ENCODE data around the gene ULK2.
"Not testable (repeated sequence)": the region's sequence is repeated elsewhere in the genome, so short reads cannot be mapped to it uniquely, and the experiment has no call there.

ULK2 gene

DNA sequence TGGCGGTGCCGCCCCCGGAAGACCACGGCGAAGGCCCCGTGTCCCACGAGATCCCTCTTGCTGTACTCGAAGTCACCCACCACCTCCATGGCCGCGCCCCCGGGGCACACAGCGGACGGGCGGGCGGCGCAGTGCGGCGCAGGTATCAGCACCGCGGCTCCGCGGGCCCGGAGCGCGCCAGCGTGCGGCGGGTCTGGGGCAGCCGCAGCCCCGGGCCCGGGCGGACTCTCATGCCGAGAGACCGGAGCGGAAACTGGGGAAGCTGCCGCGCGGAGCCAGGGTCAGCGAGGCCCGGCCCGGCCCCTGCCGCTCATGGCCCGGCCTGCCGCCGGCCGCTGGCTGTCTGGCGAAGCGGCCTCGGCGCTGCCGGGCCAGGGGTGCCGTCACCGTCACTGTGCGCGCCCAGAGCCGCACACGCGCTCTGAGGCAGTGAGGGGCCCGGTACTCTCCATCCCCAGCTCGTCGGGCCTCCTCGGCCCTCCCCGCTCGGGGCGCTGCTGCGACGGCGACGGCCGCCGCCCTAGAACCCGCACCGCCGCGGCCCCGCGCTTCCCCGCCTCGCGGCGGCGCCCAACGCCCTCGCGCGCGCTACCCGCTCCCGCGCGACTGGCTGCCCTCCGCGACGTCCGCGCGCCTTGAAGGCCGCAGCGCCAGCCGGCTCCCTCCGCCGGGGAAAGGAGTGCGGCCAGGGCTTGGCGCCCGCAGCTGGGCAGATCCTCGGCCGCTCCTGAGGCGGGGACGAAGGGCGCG is at the start of gene ULK2:
Gene ULK2 (minus strand): TSS at position 608 of the 750 bp plus-strand sequence. CDS start 519 bp downstream, at position 89.
- DNase-seq = peak; percentile 52 to 55

DNA sequence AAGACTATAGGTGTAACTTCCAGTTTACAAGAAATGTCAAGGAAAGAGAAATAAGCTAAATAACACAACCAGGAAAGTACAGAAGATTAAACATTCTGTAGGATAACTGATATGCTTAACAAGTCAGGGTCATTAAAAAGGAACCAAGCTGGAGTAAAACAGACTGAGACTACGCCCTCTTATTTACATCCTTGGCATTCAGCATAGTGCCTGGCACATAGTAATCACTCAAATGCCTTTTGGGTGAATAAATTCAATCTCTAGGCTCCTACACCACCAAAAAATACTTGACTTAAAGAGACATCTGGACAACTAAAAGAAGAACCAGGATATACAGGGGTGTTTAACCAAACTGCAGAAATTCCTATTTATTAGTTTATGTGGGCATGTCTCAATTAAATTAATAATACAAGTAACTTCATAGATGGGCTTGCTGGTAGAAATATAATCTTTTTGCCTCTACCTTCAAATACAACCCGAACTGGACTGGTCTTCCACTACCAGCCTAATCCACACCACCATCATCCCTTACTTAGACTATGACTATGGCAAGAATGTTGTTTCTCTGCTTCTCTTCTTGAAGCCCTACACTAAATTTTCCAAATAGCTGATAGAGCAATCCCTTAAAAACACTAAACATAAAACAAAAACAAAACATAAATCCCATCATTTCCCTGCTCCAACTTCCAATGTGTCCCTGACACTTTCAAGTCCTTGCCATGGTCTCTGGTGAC is 47.7 kb upstream of the ULK2 start:
- DNase-seq = no peak

DNA sequence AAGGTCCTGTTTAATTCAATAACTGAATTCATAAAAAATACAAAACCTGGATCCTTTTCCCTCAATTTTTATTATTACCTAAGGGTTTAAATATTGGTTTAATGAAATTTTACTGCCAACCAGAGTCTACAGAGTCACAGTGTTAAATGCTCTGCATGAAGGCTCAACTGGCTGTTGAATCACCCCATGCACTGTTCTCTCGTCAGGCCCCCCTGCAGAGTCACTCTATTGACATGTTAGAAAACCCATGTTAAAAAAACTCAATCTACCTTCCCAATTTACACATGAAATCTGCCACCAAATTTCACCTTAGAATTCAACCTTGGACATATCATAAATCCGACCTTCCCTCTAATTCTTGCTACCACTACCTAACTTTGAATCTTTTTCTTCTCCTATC is 43.3 kb upstream of the ULK2 start:
- DNase-seq = no peak

GRCh38 chr17:19909139-19909538 is 41.4 kb upstream of the ULK2 start:
- DNase-seq = no peak

GRCh38 chr17:19905502-19905901 is 37.8 kb upstream of the ULK2 start:
- DNase-seq = no peak

GRCh38 chr17:19904924-19905323 is 37.2 kb upstream of the ULK2 start:
- DNase-seq = no peak

DNA sequence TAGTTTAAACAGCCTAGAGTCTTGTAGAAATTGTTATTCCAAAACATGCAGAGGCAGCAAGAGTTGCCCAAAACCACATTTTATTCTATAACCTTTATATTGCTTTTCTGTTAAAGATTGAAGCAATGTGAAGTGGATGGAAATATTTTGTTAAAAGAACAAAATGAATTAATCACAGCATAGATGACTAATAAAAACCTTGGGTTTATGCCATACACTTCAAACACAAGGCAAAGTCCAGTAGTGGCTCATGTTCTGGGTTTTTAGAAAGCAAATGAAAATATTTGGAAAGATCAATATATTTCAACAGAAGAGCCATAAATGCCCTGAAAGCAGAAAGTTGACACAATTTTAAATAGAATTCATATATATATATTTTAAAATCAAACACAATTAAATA is 36.7 kb upstream of the ULK2 start:
- no peak for DNase-seq

GRCh38 chr17:19900809-19901208 is 33.1 kb upstream of the ULK2 start:
- DNase-seq = no peak

GRCh38 chr17:19897903-19898302 is 30.2 kb upstream of the ULK2 start:
- no peak for DNase-seq

DNA sequence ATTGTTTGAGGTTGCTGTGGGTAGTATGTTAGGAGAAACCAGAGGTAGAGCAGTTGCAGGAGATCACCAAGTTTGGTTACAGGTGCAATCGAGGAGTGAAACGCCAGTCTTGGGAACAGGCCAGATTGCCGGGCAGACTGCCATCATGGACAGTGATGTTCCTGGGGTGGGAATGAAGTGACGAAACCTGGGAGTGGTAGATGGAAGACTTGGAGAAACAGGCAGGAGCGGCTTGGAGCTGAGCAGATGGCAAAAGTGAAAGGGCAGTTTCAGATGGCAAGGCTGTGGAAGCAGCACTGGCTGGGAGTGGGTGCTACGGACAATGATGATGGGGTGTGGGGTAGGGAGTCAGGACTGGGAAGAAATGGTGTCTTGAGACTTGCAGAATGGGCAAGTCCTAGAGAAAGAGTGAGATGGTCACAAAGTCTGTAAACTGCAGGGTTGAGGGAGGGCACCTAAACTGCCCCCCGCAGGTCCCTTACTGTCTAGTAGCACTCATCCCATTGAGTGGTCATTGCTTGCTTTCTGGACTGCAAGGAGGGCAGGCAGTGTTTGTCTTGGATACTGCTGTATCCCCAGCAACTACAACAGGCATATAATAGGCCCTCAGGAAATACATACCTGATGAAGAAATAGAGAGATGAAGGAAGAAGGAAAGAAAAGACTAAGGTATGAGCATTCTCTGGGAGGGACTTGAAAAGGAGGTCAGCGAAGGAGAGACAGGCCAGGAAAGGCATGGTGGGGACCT is 29.5 kb upstream of the ULK2 start:
- DNase-seq = no peak

- DNase-seq = no peak
Measured at GRCh38 chr17:19896679-19897078, 28.9 kb upstream of the ULK2 start.

GRCh38 chr17:19890554-19890953 is 22.8 kb upstream of the ULK2 start:
- not testable (repeated sequence) for DNase-seq

- not testable (repeated sequence) for DNase-seq
Measured at GRCh38 chr17:19890001-19890400, 22.3 kb upstream of the ULK2 start.

- no peak for DNase-seq
Measured at GRCh38 chr17:19886116-19886515, 18.4 kb upstream of the ULK2 start.

DNA sequence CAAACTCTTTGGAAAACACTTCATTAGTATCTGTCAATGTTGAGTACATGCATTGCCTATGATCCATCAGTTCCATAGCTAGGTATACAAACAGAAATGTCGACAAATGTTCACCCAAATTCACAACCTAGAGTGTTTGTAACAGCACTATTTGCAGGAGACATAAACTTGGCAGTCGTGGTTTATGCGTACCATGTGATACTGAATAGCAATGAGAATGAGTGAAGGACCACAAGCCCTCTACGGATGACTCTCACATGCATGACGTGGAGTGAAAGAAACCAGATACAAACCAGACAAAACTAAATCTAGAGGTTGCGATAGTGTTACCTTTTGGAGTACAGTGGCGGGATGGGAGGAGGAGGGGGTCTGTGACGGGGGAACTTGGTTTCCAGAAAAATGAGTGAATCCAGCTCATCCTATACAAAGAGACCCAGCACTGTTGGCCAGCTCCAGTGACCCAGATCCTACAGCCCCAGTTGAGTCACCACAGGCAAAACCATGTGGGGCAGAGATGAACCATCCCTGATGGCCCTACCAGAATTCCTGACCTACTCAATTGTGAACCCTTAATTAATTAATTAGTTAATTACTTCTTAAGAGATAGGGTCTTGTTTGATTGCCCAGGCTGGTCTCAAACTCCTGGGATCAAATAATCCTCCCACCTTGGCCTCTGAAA is 15.9 kb upstream of the ULK2 start:
- no peak for DNase-seq

GRCh38 chr17:19880393-19880792 is 12.7 kb upstream of the ULK2 start:
- no peak for DNase-seq

GRCh38 chr17:19877364-19877945 is 9.7 kb upstream of the ULK2 start:
- DNase-seq = no peak

- DNase-seq = peak; percentile 23 to 43
Measured at GRCh38 chr17:19876529-19877161, 8.9 kb upstream of the ULK2 start.

DNA sequence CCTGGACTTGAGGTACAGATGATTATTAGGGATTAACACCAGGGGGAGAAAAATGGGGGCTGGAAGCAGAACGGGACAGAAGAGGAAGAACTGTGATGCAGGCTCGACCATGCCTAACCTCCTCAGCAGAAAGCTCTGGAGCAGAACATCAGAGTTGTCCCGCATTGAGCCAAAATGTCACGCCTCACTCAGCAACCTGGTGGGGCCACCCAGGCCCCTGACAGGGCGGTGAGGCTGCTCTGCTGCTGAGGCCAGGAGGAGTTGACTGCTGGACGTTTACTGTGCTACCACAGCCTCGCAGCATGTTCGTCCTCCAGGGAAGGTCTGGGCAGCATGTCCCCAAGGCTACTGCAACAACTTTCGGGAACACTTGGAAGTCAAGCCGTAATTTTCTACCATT is 6.5 kb upstream of the ULK2 start:
- DNase-seq = no peak

DNA sequence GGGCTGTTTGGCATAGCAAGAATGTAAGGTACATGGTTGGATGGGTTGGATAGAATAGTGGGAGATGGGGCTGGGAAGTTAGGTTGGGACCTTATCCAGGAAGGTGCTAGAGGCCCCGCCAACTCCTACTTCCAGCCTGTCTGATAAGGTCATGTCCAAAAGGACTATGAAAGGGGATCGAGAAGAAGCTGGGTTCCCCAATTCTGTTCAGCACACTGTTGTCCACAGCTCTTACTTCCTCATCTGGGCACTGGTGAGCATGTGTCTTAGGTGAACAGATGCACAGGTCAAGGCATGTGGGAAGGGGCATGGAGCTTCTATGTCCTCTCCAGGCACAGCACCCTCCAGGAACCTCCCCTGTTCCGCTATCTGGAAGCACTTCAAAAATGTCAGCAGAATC is 5.6 kb upstream of the ULK2 start:
- no peak for DNase-seq

DNA sequence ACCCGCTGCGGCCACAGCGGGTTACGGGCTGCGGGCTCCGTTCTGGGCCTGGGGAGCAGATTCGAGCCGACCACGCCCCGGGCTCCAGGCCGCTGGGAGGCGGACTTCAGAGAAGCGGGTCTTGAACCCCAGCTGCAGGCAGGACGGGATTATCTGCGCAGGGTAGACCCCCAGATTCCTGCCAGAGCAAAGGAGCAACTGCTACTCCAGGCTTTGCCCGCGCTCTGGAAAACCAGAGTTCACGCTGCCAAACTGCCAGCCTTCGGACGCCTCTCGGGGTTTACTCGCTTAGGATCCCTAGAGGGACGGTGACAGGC is 301 bp upstream of the ULK2 start:
- no peak for DNase-seq

GRCh38 chr17:19867079-19867328 is 732 bp downstream of the ULK2 start:
- peak; percentile 55 to 64 for DNase-seq

- no peak for DNase-seq
Measured at GRCh38 chr17:19865021-19865420, 2.7 kb downstream of the ULK2 start.

Data from activated CD4-positive, alpha-beta T cell treated with anti-CD3 and anti-CD28 coated beads, Interleukin-2, amount 50 U/mL, for 48 hours (primary cell).